DND-41 (cell line): ENCODE results near the gene OAS2.

Source experiments
- CTCF ChIP-seq: IDR thresholded peaks from 2 replicates; pipeline ENCODE4 v1.5.1; 2012; ENCODE audit warnings: borderline replicate concordance, low read length, moderate library complexity, mild to moderate bottlenecking; ENCODE audit not compliant: poor library complexity, severe bottlenecking; ENCODE audit errors: extremely low read depth
- EZH2 ChIP-seq: IDR thresholded peaks from 3 replicates; pipeline ENCODE4 v1.6.1; 2012; ENCODE audit warnings: borderline replicate concordance, low read depth, mild to moderate bottlenecking, moderate library complexity, low read length, inconsistent platforms; ENCODE audit not compliant: severe bottlenecking

GRCh38 chr12:112950701-112951100 is 27.6 kb upstream of the OAS2 start:
- TF ChIP-seq EZH2, result no peak
- no peak for TF ChIP-seq CTCF
